HG02938 (cell line): ENCODE results near the gene HIPK3.

ENCODE experiments used
- ATAC-seq: cut with Tn5 transposase; IDR thresholded peaks from one replicate; pipeline ENCODE4 v1.9.1; 2021; ENCODE audit warnings: mild to moderate bottlenecking, moderate library complexity; ENCODE audit not compliant: unreplicated experiment

HIPK3 gene

DNA sequence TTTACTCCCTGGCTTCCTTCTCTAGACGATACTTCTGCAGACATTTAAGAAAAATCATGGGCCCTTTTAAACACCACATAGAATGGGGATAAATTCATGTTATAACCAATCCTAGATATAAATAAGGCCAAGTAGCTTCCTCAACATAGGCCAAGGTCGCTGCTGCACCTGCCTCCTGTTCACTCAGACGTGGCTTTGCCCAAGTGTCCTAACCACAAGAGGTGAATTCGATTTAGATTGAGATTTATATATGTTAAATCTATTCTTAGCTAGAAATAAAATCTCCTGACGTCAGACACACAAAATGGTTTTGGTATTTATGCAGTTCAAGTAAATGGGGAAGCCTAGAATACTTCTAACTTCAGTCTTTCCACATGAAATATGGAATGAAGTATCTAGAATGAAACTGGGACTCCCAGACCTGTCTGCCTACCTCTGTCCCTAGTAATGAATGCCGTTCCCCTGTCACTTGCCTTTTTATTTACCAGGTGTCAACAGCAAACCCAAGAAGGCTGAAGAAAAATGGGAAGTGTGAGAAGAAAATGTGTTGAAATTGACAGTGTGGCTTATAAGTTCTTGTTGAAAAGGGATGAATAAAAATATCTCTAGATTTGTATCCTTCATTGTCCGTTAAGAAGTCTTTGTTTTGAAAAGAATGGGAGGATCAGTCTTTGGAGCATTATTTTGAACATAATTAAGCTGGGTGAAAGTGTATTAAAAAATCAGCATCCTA, 131.8 kb downstream of the HIPK3 start:
- ATAC-seq, result no peak

DNA sequence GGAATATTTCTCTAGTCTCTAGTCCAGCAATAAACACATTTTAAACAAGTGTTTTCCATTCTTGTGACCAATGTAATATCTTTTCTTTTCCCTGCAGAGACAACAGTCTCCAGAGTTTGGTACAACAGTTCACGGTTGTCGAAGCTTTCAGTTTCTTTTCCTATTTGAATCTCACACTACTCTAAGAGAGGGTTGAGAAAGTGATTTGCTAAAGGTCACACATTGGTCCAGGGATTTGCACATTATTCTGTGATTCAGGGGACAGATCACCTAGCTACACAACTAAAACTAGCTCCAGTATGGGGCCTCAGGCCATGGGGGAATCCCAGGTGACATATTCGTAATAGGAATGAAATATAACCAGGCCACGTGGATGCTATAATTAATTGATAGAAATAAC, 132.5 kb downstream of the HIPK3 start:
- peak; percentile 68 for ATAC-seq

DNA sequence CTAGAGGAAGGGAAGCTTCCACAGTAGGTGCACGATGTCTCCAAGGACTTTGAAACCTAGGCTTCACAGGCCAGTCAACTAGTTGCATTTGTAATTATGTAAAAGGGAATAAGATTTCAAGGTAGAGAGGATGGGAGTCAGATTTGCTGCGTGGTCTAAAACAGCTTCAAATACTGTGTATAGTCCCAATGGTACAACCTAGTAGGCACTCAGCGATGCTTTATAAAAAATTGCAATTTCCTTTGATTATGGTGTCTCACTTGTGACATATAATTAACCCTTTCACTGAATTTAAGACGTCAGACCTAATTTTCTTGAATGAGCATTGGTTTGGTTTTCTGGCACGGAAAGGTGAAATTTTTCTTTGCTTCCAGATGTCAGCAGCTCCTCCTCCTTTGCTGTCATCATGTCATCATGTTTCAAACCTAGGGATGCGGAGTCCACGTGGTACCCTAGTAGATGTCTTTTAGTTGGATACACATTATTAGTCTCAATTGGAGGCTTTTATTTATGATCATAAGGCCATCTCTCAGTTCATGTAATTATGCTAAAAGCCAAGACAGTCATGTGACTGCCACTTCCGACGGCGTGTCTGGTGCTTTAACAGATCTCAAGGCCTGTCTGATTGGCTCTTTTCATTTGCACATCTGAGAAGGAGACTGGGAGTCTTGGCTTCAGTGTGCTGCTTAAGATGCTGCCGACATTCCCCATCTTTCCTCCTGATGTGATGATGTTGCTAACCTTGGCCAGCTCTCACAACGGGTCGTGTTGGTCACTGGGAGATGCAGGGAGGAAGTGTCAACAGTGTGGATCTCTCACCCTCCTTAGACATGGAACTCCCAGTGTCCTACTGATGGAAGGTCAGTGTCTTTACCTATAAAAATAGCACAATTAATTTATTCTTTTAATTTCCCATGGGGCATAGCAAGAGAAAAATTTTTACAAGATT, 134.0 kb downstream of the HIPK3 start:
- no peak for ATAC-seq

DNA sequence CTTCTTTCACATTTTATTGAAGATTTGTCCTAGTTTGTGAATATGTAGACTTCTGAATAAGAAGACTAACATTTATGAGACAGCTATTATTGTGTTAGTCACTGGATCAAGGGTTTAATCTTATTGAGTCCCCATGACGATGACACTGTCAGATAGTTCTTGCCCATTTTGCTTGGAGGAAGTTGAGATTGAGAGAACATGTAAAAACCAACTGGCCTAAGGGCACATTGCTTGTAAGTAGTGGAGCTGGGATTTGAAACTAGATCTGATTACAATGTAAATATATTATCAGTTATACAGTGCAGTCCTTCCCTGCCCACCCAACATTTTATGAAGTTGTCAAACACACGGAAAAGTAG, 134.7 kb downstream of the HIPK3 start:
- no peak for ATAC-seq

DNA sequence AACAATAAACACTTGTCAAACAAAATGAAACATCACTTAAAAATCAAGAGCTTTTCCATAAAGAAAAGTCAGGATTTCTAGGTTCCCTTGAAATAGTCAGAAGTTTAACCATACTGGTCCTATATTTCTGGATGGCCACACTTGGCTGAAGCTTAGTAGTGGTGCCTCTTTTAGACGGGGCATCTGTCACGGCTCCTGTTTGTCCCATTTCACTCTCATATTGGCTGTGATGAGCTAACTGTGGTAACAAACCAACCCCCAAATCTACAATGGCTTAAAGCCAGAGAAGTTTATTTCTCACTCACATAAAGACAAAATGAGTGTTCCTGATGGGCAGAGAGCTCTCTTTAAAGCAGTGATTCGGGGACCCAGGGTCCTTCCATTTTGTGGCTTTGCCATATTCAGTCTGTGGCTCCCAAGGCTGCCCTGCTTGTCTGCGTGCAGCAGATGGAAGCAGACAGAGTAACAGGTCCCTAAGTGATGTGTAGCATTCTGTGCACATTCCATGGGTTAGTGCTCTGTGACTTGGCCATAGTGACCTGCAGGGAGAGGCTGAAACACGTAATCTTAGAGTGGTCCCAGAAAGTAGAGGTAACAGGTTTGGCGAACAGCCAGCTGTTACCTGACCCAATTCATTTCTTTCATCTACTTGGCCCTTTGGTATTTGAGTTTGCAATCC, 137.4 kb downstream of the HIPK3 start:
- no peak for ATAC-seq

DNA sequence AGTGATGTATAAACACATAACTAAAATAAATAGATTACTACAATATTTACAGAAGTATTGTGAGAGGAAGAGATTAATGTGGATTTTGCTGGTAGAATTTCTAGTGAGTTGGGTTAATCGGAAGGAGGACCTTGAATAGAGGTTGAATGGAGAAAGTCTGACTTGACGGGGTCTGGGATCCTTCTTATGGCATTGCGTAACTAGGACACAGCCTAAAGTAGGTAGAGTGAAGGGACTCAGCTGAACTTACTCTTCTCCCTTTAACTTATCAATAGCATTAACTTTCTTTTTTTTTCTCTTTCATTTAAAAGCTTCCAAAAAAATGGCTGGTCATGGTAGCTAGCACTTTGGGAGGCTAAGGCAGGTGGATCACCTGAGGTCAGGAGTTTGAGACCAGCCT, 139.2 kb downstream of the HIPK3 start:
- no peak for ATAC-seq

DNA sequence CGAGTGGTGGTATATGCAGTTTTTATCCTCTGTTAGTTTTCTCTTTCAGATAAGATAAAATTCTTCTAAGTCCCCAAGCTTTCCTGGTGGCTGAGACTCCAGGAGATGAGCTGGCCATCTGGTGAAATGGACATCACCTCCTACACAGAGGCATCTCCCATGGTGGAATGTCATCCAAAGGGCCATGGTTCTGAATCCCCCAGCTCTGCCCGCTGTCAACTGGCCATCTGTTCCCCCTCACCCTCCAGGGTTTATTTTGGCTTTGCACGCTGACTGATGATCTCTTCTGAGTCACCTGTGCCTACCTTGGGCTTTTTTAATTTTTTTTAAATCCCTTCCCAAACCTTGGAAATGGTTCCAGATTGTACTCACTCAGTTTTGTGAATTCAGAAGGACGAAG, 142.2 kb downstream of the HIPK3 start:
- no peak for ATAC-seq

DNA sequence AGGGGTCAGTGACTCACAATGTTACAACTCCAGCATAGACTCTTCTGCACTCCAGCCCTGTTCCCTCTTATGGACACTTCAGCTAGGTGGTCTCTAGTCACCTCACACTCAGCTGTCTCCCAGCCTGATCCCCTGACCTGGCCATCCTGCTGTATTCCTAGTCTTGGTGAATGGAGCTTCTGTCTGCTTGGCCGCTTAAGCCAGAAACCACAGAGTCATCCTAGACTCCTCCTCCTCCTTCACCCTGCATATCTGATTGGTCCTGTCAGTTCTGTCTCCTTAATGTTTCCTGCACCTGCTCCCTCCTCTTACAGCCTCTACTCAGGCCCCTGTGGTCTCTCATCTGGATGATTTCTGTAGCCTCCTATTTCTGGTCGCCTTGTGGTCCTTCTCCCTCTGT, 144.9 kb downstream of the HIPK3 start:
- ATAC-seq, result no peak

GRCh38 chr11:33403344-33403743, 146.2 kb downstream of the HIPK3 start:
- no peak for ATAC-seq

DNA sequence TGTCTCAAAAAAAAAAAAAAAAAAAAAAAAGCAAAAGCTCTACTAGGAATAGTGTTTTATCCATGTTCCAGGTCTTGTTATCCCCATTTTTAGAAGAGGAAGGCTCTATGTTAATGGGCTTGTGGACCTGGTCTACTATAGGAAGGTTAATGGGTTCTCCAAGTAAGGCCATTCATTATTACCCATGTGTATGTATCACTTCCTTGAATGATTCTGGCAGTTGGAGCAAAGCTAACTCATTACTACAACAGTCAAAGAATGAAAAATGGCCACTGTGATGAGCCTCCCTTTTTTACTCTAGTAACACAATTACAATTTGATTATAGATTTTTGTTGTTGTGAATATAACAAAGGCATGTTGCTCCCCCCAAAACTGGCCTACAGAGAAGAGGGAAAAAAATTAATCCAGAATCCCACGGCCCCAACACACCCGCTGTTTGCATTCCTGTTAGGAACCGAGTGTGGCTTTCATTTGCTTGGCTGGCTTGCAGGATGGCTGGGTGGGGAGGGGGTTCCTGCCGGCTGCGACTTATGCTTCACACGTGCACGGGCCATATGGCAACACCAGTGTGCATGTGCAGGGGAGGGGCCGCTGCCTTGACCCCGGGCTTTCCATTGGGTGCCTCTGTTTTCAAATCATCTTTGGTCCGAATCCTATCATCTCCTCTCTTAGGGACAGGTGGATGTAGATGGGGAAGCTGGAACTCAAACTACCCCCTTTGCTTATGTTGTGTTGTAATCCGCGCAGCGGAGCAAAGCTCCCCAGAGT, 148.8 kb downstream of the HIPK3 start:
- ATAC-seq, result no peak
